NCI-H2081 treated with DMSO at 0.1 percent for 48 hours (cell line): ENCODE data around the gene CD4.
"Not testable (repeated sequence)": the region's sequence is repeated elsewhere in the genome, so short reads cannot be mapped to it uniquely, and the experiment has no call there.

Source experiments
- DNase-seq: peaks from one replicate; lab custom pipeline; 2025; lab: John Stamatoyannopoulos, UW

Gene CD4

DNA sequence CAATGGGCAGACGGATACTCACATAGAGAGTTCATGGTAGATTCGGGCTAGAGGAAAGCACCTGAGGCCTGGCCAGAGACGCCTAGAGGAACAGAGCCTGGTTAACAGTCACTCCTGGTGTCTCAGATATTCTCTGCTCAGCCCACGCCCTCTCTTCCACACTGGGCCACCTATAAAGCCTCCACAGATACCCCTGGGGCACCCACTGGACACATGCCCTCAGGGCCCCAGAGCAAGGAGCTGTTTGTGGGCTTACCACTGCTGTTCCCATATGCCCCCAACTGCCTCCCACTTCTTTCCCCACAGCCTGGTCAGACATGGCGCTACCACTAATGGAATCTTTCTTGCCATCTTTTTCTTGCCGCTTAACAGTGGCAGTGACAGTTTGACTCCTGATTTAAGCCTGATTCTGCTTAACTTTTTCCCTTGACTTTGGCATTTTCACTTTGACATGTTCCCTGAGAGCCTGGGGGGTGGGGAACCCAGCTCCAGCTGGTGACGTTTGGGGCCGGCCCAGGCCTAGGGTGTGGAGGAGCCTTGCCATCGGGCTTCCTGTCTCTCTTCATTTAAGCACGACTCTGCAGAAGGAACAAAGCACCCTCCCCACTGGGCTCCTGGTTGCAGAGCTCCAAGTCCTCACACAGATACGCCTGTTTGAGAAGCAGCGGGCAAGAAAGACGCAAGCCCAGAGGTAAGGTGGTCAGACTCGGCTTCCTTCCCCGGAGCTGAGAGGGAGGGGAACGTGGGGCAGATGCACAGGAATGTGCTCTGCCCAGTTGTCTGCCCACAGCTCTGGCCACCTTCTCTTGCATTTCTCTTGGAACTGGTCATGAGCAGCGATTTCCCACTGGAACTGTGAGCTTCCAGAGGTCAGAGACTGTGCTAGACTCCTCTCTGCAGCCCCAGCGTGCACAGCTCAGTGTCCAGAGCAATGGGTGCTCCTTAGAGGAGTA, at the start of gene CD4:
TSS of gene CD4 (plus strand) at position 557 of the 953 bp plus-strand sequence. CDS start 10,611 bp downstream, outside the sequence.
- no peak for DNase-seq

DNA sequence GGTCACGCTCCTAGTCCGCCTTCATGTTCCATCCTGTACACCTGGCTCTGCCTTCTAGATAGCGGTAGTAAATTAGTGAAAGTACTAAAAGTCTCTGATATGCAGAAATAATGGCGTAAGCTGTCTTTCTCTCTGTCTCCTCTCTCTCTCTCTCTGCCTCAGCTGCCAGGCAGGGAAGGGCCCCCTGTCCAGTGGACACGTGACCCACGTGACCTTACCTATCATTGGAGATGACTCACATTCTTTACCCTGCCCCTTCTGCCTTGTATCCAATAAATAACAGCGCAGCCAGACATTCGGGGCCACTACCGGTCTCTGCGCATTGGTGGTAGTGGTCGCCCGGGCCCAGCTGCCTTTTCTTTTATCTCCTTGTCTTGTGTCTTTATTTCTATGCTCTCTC, 47.2 kb upstream of the CD4 start:
- DNase-seq, result not testable (repeated sequence)

DNA sequence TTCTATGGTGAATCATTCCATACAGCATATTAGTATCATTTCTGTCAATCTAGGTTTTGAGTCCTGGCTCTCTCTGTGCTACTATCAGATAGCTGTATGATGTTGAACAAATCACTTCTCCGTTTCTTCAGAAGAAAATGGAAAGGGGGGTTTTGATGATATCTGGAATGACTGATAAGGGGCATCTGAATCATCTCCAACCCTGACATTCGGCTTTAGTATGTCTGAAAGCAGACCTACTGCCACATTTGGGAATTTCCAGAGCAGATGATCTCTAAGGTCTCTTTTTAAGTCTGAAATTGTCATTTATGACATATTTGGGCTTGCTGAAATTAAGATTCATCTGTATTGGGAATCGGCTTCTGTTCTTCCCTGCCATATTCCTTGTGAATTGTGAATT, 46.5 kb upstream of the CD4 start:
- no peak for DNase-seq

DNA sequence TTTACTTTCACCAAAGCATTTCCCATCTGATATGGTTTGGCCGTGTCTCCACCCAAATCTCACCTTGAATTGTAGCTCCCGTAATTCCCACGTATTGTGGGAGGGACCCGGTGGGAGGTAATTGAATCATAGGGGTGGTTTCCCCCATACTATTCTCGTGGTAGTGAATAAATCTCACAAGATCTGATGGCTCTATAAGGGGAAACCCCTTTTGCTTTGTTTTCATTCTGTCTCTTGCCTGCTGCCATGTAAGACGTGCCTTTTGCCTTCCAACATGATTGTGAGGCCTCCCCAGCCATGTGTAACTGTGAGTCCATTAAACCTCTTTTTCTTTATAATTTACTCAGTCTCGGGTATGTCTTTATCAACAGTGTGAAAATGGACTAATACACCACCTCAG, 46.0 kb upstream of the CD4 start:
- not testable (repeated sequence) for DNase-seq

DNA sequence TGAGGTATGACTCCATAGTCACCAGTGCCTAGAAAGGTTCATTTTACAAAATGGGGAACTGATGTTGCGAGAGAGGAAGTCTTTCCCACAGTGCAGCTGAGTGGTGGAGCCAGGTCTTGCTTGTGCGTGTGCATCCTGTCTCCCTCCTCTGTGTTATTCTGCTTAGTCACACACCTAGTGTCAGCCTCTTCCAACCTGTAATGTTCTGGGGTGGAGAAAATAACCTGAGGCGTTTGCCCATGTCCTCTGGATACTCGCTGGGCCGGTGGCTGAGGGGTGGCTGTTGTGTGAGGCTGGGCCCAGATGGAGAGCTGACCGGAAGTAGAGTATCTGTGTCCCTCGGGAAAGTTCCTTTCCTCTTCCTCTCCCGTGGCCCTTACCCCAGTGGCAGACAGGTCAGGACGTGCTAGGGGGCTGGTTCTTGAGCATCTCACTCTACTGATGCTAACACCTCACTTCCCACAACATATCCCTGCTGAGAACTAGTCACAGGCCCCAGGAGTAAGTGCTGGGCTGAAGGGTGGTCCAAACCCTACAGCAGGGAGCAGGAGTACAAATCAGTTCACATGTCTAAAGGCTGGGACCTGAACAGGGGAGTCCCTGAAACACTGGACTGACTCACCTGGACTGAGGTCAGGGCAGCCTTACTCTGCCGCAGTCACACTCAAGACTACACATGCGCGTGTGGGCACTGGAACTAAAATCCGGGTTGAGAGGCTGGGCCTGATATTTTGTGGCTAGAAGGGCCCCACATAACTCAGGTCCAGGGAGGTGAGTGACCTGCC, 43.4 kb upstream of the CD4 start:
- DNase-seq, result no peak

DNA sequence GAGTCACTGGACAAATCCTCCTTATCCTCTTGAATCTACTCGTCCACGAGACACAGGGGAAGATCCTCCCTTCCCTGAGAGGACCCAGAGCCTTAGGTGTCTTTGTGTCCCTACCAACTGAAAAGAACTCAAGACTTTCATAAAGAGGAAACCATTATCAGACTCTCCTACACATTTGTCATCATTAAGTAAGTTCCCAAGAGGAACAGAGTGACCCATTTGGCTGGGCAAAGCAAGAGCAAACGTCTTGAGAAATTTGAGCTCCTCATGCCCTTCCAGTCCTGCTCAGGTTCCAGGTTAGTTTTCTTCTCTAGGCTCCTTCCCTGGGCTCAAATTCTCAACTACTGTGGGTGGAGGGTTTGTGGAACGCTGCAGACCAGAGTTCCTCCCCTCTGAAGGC, 42.1 kb upstream of the CD4 start:
- DNase-seq, result no peak

DNA sequence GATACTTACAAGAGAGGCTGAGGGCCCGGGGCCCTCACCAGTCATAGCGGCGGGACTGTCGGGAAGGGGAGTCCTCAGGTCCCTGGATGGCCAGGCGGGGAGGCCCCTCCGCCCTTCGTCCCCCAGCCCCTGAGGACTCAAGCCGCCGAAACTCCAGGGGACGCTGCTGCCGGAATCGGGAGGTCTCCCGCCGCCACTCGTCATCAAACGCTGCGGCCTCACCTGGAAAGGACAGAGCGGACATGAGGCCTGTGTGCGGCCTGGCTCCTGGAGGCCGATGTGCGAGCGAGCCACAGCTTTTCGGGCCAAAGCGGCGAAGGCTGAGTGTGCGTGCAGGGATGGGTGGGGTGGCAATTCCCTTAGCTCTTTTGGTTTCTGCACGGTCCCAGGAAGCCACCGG, 40.6 kb upstream of the CD4 start:
- DNase-seq, result no peak

DNA sequence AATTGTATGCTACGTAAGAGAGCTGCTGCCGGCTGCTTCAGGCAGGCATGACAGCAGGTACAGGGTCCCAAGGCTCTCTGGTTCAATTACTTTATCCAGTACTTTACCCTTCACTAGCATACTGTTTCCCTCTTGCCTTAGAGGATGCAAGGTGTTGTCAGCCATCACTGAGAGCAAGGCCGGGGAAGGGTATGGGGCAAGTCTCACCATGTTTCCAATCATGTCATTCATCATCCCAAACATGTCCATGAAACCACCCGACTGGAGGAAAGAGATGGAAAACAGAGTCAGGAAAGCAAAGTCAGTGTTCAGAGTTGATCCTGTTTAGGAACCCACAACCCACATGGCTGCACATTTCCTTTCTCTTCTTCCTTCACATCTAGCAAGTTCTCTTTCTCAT, 38.8 kb upstream of the CD4 start:
- no peak for DNase-seq

DNA sequence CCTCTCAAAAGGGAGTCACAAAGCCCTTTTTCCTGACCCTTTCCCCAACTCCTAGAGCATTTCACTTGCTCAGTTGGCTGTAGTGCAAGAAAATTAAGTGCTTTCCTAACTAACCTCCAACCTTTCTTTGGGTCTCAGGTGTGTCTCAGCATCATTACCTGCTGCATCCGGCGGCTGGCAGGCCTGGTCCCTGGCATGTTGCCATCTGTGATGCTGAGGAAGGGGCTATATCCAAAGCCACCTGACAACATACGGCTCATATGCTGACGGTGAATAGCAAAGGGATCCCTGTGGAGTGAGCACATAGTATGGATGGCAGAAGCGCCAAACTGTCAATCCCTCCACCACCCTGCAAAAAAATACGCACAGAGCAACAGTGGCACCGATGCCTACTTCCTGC, 37.6 kb upstream of the CD4 start:
- DNase-seq, result no peak

DNA sequence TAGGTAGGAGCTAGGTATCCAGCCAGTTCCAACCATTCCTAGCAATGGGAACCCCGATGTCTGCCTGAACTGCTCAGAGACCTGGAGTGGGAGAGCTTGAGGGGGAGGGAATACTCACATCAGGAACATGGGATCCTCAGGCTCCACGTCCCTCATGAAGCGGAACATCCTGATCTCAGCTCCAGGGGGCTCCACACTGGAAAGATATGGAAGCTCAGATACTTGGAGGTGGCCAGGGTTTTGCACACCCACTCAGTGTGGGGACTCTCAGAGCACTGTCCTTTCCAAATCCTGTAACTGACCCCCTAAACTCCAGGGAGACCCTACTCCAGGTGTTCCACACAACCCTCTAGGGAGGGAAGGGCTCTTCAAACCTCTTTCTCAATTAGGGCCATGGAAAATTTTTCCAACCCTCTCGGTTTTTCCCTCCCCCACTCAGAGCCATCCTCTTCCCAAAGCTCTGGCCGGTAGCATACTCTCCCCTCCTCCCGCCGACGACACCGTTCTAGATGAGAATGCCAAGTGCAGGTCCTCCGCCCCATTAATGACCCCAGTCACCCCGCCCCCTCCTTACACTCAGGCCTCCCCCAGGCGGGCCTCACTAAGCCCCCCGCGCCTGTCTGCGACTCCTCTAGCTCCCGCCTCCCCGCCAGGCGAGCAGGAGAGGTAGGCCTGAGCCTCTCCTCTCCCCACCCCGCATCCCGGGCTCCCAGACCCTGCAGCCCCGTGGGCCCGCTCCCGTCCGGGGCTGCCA, 37.0 kb upstream of the CD4 start:
- no peak for DNase-seq

DNA sequence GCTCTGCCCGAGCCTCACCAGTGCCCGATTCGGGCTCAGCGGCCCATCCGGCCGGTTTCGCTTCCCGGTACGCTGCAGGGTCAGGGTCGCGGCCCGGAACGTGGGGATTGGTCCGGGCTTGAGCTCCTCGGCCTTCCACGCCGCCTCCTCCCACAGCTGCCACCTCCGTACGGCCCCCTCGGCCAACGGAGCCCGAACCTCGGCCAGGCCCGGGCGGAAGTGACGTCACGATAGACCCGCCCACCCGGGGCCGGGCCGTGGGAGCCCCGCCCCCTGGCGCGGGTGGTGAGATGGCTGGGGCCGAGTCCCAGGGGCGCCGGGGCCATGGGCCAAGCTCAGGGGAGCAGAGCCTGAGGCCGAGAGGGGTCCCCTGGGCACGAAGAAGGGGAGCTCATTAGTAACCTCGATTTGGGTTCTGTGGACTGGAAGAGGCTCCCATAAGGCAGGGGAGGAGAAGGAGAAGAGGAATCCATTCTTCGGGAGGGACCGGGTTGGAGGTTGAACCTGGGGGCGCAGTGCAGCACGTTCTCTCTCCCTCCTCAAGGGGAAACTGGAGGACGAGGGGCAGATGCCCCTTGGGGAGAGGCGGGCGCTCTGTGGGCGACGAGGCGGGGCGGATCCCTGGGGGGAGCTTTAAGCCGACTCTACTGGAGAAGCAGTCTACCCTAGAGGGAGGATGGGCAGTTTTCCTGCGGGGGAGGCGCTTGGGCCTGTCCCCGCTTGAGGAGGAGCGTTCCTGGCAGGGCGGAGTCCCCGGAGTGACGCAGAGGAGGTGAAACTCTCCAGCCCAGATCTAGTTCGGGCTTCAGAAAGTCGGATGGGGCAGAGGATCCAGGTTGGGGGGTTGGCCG, 36.2 kb upstream of the CD4 start, which contains the start of gene MLF2:
TSS of gene MLF2 (minus strand) at position 221 of the 851 bp plus-strand sequence. CDS start 807 bp downstream, outside the sequence.
- DNase-seq, result peak; percentile 81

DNA sequence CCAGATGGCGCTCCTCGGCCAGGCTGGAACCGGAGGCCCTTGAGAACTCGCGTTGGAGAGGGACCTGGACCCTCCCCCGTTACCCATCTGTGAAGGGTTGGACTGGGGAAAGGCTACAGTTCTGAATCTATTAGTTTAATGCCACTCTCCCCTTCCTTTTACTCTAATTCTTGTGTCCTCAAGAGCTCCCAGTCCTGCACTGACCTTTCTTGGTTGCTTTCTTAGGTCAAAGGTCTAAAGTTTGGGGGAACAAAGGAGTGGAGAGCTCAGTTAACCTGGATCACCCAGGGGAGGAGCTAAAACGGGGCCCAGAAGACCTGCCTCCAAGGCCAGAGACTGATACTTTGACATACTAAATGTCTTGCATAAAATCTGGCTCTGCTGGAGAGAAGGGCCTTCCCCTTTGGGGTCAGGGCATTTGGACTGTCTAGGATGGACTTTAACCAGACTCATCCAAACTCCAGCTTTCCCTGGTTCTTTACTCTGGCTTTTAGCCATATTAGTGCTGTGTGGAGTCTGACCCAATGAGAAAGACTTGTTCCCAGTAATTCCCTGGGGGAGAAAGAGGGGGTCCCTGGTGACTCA, 35.5 kb upstream of the CD4 start:
- no peak for DNase-seq

DNA sequence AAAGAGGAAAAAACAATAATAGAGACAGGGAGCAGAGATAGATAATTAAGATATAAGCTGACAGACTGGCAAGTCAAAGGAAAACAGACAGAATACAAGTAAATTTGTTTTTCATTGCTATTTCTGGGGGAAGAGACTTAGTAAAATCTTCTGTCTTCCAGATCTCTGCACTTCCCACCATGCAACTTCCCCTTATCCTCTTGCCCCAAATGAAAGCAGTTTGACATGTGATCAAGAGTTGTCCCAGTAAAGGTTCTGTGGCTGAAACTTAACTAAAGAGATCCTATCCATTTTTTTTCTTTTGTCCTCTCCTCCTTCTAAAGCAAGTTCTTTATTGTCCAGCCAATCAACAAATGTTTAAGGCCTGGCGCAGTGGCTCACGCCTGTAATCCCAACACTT, 34.9 kb upstream of the CD4 start:
- no peak for DNase-seq

DNA sequence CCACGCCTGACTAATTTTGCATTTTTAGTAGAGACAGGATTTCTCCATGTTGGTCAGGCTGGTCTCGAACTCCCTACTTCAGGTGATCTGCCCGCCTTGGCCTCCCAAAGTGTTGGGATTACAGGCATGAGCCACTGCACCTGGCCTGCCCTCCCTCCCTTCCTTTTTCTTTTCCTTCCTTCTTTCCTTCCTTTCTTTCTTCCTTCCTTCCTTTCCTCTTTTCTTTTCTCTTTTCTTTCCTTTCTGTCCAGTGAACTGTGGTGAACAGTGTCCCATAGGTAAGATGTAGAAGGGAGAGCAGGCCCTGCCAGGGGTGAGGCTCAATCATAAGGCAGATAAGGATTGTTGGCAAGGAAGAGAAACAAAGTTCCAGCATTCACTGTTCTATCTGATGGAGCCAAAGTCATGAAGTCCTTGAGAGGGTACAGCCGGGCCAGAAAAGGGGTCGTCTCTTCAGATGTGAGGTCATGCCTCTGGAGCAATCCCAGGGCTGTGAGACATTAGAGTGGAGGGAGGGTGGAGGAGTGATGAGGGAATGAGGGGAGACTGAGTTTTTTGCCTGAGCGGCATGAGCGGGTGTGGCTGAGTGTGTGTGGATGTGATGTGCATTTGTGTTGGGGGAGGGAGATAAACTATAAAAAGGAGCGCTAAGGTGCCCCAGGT, 32.2 kb upstream of the CD4 start:
- DNase-seq, result no peak

DNA sequence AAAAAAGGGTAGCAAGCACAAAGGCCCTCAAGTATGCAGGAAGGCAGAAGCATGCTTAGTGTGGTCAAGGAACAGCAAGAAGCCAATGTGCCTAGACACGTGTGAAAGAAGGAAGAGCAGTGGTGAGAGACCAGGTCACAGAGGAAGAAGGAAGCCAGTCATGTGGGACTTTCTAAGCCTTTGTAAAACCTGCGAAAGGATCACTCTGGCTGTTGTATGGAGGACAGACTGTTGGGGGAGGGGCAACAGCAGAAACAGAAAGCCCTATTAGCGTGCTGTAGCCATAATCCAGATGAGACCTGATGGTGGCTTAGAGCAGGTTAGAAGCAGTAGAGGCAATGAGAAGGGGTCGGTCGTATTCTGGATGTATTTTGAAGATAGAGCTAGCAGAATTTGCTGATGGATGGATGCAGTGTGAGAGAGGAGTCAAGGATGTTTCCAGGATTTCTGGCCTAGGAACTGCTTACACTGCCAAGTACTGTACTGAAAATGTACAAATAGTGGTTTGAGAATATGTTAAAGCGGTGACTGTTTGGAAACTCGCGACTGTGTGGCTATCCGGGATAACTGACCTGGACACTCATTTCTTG, 30.7 kb upstream of the CD4 start:
- no peak for DNase-seq

DNA sequence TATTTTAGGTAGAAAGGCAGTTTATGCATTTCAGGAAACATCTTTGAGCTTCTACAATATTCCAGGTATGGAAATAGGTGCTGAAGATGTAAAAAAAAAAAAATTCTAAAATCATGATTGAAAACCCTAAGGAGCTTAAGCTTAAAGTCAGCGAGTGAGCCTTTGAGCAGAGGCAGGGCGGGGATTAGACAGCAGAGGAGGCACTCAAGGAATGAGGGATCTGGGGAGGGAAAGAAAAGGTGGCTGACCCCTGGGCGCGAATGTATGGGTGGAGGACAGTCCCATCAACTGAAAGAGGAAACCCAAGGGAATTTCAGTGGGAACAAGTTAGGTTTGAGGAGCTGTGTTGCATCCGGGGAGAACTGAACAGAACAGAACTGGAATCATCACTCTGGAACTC, 29.6 kb upstream of the CD4 start:
- DNase-seq, result no peak

DNA sequence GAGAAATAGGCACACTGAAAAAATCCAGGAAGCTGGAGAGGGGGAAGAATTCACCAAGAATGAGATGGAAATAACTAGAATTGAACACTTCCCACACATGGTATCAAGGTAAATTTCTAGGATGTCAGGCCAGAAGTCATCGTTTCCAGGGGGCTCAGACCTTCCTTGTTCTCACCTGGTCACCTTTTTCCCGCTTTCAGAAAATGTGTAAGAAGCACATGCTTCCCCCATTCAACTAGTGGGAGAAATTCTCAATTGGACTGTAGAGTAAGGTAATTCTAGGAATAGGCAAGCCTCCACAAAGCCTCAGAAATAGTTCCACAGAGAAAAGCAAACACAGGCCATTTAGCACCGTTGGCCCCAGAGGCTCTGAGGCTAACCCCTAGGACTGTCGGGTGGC, 25.9 kb upstream of the CD4 start:
- no peak for DNase-seq

DNA sequence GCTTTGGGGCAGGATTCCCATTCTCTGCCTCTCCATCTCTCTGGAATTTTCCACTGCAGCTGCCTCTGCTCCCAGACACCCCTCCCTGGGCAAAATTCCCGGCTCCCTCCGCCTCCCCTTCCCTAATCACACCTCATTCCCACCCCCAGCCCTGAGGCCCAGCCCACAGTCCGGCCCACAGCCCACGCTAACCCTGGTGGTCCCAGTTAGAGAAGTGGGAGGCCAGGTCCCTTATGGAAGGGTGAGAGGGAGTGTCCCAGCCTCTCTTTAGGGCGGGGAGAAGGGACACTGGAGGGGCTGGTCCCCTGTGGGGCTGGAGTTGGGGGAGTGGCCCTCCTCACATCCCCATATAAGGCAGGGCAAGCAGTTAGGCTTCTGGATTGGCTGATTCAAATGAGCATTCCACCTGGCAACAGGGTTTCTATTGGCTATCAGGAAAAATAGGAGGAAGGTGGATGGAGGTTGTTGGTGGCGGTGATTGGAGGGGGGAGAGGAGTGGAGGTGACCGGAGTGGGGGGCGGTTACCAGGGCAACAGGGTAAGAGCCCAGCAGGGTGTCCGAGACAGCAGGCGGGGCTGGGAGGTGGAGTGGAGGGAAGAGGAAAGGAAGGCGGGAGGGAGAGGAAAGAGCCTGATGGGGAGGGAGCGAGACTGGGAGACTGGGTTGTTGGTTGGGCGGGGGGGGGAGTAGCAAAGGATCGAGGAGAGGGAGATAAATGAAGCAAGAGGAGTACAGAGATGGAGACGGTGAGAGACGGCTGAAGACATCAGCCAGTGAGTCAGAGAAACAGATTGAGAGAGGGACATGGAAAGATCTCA, 25.1 kb upstream of the CD4 start:
- peak; percentile 99 for DNase-seq

DNA sequence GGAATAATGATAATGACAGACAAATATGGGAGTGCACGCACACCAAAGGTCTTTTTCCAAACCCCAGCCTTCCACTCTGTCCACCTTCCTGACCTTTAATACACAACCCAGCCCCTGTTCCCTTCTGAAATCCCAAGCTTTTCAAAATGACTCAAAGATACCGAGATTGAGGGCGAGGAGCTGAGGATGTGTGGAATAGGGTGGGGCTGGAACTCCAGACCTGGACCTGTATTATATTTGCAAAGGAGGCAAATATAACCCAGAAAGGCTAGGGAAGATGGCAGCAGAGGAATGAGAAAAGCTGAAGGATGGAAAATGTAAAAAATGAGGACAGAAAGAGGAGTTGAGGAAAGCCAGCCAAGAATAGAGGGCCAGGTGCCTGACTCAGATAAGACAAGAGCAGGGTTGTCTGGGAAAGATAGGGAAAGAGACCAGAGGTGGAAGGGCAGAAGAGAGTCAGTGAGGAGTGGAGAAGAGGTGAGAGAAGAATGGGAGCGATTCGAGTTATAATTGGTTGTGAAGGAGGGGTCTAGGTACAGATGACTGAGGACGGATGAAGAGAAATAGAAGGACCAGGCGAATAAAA, 24.2 kb upstream of the CD4 start:
- no peak for DNase-seq
